SK-MEL-5 (cell line): ENCODE results near the gene ZMYND15. TPM values are rescaled to one million over a fixed set of nuclear protein-coding genes. Genes with fewer than 3 reads are reported as not detected.
"Not testable (repeated sequence)": the region's sequence is repeated elsewhere in the genome, so short reads cannot be mapped to it uniquely, and the experiment has no call there.

ENCODE experiments used
- DNase-seq: peaks from one replicate; pipeline ENCODE4 v3.0.0-alpha.2; 2016; ENCODE audit warnings: low read depth, low spot score
- in situ Hi-C: cut with HindIII; loops from 2 replicates; pipeline ENCODE4 v1.10.0; 2016; ENCODE audit warnings: low sequenced_read_pairs, high pct_unique_total_duplicates, low pct_unique_long_range_greater_than_20kb
- polyA plus RNA-seq, 2 experiments: library from polyadenylated mRNA; depleted of rRNA; stranded (reverse); fragments of >200 nt; gene quantifications; 2 replicates each; pipeline ENCODE4 v1.2.3, GENCODE V29; 2015
- total RNA-seq: library from RNA; depleted of rRNA; stranded (reverse); fragments of >200 nt; shearing (Covaris generic); gene quantifications from 2 replicates; pipeline ENCODE4 v1.2.3, GENCODE V29; 2014; rRNA removed

Gene ZMYND15, protein sequence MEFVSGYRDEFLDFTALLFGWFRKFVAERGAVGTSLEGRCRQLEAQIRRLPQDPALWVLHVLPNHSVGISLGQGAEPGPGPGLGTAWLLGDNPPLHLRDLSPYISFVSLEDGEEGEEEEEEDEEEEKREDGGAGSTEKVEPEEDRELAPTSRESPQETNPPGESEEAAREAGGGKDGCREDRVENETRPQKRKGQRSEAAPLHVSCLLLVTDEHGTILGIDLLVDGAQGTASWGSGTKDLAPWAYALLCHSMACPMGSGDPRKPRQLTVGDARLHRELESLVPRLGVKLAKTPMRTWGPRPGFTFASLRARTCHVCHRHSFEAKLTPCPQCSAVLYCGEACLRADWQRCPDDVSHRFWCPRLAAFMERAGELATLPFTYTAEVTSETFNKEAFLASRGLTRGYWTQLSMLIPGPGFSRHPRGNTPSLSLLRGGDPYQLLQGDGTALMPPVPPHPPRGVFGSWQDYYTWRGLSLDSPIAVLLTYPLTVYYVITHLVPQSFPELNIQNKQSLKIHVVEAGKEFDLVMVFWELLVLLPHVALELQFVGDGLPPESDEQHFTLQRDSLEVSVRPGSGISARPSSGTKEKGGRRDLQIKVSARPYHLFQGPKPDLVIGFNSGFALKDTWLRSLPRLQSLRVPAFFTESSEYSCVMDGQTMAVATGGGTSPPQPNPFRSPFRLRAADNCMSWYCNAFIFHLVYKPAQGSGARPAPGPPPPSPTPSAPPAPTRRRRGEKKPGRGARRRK
- total RNA-seq: 0.11 TPM in 1 of 2 replicates, not detected in the other
- 0.29 and 0.52 TPM in 2 replicates for polyA plus RNA-seq (2015; cell fraction: cytosol; rRNA removed)
- polyA plus RNA-seq (2015; cell fraction: nucleus; rRNA removed): 1.5 and 2.3 TPM in 2 replicates

DNA sequence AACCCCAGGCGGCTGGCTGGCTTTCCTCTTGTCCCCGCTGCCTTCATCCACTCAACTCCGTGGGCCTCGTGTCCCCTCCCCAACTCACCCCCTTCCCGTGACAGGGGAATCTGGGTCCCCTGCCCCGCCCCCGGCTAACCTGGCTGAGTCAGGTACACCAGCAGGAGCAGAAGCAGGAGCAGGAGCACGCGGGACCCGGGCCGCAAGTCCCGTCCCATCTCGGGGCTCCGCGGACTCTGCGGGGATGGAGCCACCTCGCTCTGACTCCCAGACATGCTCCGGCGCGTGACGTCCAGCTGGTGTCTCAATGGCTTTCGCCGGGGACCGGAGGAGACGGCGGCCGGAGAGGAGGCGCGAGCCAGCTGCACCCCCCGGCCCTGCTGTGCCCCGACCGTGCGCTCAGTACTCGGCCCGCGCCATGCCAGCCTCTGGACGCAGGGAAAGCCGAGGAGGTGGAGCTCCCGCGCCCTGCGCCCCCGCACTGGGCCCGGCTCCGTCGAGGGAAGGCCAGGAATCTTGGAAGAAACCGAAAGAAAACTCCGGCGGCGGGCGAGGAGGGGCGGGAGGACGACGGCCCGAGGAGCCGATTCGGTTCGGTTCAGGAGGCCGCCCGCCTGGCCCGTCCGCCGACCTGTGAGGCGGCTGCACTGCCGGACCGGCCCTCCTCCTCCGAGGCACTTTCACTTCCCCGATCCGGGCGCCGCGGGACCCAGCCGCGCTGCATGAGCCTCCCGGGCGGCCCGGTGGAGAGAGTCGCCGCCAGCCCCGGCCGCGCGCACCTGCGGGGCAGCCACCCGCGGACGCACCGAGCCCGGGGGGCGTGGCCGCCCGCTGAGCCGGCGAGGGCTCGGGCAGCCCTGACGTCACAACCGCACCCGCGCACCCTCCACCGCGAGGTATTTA is at the start of gene ZMYND15, which contains the start of gene CXCL16:
ZMYND15 (plus strand) TSS at position 712 of the 903 bp plus-strand sequence. CDS start 716 bp downstream, outside the sequence.
CXCL16 (minus strand) TSS at position 807 of the 903 bp plus-strand sequence; CDS start at position 218, 589 bp downstream.
- in situ Hi-C loops: no loop called here
- DNase-seq: peak; percentile 23

DNA sequence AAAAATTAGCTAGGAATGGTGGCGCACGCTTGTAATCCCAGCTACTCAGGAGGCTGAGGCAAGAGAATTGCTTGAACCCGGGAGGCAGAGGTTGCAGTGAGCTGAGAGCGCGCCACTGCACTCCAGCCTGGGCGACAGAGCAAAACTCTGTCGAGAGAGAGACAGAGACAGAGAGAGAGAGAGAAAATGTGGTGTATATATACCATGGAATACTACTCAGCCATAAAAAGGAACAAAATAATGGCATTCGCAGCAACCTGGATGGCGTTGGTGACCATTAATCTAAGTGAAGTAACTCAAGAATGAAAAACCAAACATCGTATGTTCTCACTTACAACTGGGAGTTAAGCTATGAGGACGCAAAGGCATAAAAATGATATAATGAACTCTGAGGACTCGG is 49.8 kb upstream of the ZMYND15 start:
- in situ Hi-C loops, DNase-seq: not testable (repeated sequence)

DNA sequence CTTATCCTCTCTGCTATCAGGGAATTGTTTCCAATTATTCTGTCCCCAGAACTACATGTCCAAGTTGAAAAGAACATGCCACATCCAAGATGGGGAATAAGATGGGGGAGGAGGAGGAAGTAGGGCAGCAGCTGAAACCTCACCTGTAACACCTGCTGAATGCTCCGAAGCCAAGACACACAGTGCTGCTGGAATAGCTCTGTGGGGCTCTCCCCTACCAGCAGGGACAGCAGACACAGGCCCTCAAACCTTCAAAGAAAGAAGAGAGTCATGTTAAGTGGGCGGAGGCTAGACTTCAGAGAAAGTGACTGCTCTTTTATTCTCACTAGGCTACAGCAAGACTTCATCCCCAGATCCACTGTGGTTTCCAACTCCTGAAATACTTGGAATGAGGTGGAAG is 48.9 kb upstream of the ZMYND15 start:
- no peak for DNase-seq

DNA sequence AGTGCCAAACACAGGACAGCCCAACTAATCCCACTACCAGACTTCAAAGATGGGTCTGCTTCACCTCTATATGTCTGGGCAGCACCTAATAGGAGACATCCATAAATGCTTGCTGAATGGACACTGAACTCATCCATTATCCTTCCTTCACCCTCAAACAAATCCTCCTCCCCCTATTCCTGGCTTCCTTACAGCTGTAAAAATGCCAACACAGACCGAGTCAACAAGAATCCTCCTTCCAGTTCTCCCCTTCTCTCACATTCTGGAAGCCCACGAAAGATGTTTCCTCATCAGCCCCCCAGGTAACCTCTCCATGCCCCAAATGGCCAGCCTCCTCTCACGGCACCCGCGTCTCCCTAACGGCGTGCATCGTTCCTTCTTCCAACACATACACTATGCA is 47.9 kb upstream of the ZMYND15 start:
- in situ Hi-C loops: no loop called here
- no peak for DNase-seq

More for the DNA sequence above, 48.9 kb upstream of the ZMYND15 start:
- in situ Hi-C loops: no loop called here

DNA sequence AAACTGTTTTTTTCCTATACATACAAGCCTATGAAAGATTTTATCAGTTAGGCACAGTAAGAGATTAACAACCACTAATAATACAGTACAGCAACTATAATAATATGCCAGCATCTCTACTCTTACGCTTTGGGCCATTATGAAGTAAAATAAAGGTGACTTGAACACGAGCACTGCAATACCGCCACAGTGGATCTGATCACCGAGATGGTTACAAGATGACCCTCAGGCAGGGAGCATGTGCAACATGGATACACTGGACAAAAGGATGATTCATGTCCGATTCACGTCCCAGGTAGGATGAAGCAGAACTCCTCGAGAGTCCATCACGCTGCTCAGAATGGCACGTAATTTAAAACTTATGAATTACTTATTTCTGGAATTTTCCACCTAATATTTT is 46.2 kb upstream of the ZMYND15 start:
- no peak for DNase-seq
- in situ Hi-C loops: no loop called here

DNA sequence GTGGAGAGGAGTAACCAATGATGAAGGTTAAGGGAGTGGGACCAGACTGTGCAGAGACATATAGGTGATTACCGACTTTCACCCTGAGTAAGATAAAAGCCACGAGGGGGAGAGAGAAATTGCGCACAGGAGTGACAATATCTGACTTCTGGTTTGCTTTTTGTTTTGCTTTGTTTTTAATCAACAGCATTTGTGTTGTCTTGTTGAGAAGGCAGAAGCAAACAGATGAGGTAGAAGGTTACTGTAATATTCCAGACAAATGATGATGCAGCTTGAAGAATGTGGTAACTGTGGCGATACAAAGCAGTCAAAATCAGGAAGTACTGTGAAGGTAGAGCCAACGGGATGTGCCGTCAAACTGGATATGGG is 43.2 kb upstream of the ZMYND15 start:
- in situ Hi-C loops: no loop called here
- no peak for DNase-seq

DNA sequence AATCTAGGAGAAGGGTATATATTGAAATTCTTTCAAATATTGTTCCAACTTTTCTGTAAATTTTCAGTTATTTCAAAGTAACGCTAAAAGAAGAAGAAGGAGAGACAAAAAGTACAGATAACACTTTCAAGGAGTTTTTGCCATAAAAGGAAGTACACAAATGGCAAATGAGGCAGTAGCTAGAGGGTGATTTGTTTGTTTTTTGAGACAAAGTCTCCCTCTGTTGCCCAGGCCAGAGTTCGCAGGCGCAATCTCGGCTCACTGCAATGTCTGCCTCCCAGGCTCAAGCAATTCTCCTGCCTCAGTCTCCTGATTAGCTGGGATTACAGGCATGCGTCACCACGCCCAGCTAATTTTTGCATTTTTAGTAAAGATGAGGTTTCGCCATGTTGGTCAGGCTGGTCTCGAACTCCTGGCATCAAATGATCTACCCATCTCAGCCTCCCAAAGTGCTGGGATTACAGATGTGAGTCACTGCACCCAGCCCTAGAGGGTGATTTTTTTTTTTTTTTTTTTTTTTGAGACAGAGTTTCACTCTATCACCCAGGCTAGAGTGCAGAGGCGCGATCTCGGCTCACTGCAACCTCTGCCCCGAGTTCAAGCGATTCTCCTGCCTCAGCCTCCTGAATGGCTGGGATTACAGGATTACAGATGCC is 40.1 kb upstream of the ZMYND15 start:
- DNase-seq: peak; percentile 21
- in situ Hi-C loops: not testable (repeated sequence)

DNA sequence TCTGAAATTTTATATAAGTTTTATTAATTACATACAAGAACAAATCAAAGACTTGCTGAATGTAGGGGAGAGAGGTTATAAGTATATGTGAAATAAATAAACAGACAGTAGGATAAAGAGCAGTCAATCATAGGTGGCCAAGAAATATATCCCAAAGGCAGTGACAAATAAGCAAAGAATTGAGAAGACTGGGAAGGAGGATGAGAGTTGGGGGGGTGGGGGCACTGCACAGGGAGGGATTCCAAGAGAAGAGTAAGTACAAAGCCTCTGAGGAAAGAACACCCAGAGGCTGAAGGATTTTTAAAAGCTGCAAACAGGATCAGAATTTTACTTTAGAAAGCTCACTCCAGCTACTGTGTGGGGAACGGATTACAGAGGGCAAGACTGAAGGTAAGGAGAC is 38.5 kb upstream of the ZMYND15 start:
- in situ Hi-C loops: no loop called here
- DNase-seq: no peak

DNA sequence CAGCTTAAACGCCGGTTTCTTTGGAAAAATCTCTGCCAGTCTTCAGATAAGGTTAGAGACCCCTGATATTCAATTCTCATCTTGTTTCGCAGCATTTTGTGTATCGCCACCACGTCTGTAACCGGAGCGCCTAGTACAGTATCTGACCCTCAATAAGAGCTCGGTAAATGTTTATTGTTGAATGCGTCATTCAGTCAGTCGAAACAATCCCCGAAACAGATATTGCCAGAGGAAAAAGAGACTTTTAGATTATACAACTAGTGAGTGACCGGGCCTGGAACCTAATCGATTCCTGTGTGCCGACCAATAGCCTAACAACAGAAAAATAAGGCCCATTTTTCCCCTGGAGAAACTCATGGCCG is 36.3 kb upstream of the ZMYND15 start:
- in situ Hi-C loops: no loop called here

DNA sequence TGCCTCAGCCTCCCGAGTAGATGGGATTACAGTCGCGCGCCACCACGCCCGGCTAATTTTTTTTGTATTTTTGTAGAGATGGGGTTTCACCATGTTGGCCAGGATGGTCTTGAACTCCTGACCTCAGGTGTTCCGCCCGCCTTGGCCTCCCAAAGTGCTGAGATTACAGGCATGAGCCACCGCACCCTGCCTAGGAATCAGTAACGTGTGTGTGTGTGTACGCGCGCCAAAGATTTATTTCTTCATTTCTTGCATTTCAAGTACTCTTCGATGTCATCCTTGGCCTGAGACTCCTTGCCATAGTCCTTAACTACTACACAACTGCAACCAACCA is 35.1 kb upstream of the ZMYND15 start:
- DNase-seq, in situ Hi-C loops: not testable (repeated sequence)

More for the DNA sequence above, 36.3 kb upstream of the ZMYND15 start:
- DNase-seq: no peak

DNA sequence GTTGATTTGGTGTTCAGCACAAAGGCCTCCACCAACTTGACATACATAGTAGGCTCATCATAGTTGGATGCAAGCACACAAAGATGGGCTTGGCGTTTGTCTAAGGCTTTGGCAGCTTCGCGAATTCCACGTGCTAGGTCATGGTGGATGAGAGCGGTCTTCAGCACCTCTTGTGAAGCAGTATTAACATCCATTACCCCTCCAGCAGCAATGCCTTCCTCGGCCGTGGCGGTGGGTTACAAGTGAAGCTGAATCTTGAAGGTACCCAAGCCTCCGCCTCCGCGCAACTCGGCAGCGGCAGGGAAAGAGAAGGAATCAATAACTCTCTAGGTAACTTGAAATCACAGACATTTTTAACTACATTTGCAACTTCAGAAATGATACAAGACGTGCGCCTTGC is 34.6 kb upstream of the ZMYND15 start:
- no peak for DNase-seq
- in situ Hi-C loops: no loop called here

DNA sequence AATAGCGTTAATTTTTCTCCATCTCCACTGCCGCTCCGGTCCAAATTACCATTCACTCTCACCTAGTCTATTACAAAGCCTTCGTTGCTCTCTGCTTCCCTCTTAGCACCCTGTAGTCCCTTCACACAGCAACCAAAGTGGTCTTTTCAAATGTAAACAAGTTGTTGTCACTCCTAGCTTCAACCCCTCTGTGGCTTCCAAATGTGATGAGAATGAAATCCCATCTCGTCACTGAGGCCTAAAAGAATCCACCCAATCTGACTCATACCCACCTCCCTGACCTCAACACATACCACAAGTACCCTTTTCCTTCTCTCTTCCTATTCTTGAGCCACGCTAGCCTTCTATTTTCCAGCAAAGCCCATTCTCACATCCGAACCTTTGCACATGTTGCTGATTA is 33.5 kb upstream of the ZMYND15 start:
- in situ Hi-C loops: no loop called here
- no peak for DNase-seq

DNA sequence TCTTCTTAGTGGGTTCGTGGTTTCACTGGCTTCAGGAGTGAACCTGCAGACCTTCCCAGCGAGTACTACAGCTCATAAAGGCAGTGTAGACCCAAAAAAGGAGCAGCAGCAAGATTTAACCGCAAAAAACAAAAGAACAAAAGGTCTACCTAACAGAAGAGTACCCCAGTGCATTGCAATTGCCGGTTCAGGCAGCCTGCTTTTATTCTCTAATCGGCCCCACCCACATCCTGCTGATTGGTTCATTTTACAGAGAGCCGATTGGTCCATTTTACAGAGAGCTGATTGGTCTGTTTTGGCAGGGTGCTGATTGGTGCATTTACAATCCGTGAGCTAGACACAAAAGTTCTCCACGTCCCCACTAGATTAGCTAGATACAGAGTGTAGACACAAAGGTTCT is 31.2 kb upstream of the ZMYND15 start:
- in situ Hi-C loops: no loop called here

DNA sequence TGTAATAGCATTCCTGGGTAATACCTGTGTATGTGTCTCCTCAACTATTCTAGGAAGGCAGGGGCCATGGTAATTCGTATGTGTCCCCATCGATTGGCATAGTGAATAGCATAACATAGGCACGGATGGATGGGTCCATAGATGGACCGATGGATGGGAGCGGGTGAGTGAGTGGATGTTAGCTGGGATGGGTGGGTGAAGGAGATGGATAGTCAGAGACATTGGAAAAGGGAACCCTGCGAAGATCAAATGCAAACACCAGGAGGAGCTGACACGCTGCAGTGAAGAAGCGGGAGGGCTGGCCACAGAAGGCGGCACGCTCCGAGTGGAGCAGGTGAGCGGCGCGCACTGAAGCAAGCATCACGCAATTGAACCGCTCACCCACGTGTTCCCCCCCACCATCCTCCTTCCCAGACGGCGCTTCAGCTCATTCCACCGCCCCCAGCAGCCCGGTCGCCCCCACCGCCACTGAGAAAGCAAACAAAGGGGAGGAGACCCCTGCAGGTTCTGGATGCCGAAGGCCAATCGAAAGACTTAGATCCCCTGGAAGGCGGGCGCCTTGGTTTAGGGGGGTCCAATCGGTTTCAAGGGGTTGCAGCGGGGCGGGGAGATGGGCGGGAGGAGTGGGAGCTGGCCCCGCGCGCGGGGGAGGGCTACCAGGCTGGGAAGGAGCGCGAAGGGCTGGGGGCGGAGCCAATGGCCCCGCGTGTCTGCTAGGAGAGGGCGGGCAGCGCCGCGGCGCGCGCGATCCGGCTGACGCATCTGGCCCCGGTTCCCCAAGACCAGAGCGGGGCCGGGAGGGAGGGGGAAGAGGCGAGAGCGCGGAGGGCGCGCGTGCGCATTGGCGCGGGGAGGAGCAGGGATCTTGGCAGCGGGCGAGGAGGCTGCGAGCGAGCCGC is 29.6 kb upstream of the ZMYND15 start, which contains the start of gene ARRB2:
ARRB2 (plus strand) TSS at position 839 of the 899 bp plus-strand sequence. CDS start 90 bp downstream, outside the sequence.
- DNase-seq: peak; percentile 98
- in situ Hi-C loops: no loop called here

More for the DNA sequence above, 31.2 kb upstream of the ZMYND15 start:
- peak; percentile 31 for DNase-seq

DNA sequence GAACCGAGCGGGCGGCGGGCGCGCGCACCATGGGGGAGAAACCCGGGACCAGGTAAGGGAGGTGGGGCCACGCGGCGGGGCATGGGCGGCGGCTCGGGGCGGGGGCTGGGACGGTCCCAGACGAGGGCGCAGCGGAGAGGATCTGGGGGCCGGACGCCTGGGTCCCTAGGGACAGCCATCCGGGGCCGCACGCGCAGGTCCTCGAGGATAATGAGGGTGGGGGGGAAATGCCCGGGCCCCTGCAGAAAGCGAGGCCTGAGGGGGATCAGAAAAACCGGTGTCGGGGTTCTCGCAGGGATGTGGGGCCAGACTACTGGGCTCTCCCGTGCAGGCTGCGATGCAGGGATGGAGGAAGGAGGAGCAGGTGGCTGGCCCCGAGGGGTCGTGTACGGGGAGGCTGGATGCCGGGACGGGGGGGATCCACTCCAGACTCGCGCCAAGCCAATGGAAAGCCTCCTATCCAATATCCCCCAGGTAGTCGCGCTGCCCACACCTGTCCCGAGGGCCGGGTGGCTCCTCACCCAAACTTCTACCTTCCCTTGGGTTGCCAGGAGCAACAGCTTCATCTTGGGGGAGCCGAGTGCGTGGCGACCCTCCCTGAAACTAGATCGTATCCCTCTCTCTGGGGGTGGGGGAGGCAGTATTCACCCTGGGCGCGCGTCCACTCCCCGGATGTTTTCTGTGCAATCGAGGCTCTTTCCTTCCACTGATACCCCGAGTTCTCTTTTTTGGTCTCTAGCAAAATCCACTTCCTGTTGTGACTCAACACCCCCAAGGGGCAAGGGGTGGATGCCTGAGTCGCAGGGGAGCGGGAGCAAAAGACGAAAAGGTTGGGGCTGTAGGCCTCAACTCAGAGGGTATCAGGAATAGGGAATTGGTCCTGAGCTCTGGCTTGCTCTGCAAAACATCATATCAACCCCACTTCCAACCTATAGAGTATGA is 28.7 kb upstream of the ZMYND15 start:
- DNase-seq: no peak
- in situ Hi-C loops: no loop called here
